Measurements from ENCODE around the gene GRIFIN.

GRIFIN gene

GRCh38 chr7:2432910-2433712 lies 43.1 kb downstream of the GRIFIN start:
- DNase-seq (ENCODE audit: low spot score in 2 of 2) = no peak
- Mint-ChIP-seq H3K4me3 (no peak overlapping the region), H3K9me3 (peaks cover 4% of the 10 kb centered on the region)

DNA sequence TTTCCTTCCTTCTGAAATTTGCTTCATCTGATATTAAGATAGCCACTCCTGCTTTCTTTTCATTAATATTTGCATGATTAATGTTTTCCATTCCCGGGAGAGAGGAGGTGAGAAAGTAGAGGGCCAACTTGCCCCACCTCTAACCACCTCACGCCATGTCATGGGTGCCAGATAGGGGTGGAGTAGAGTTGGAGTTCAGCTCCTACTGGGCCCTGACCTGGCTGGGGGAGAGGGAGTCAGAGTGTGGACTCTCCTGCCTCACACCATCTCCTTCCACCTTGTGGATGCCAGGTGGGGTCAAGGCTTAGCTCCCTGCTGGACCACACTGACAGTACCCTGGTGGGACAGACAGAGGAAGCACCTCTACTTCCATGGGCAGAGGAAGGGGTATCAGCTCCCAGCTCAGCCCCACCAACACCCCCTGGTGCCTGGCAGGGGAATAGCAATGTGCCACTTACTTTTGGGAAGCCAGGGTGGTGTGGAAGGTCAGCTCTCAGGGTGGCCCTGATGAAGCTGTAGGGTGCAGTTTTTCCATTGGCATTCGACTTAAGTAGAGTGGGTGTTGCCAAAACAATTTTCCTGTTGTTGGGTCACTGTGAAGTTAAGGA lies 44.8 kb downstream of the GRIFIN start:
- DNase-seq (ENCODE audit: low spot score in 2 of 2) (peak; percentile 49 to 71), ATAC-seq (peak; percentile 77)
- peak overlapping the region; percentile 41 for H3K27ac Mint-ChIP-seq
- no peak overlapping the region for H3K4me3 Mint-ChIP-seq
- H3K4me1 Mint-ChIP-seq = peaks cover 31% of the 10 kb centered on the region
- H3K36me3 Mint-ChIP-seq = peaks cover 37% of the 10 kb centered on the region
- peaks cover 4% of the 10 kb centered on the region for H3K9me3 Mint-ChIP-seq

More at GRCh38 chr7:2432910-2433712, 43.1 kb downstream of the GRIFIN start:
- ATAC-seq = no peak
- peaks cover 23% of the 10 kb centered on the region for H3K4me1 Mint-ChIP-seq
- peaks cover 43% of the 10 kb centered on the region for H3K36me3 Mint-ChIP-seq
- no peak overlapping the region for H3K27ac Mint-ChIP-seq

DNA sequence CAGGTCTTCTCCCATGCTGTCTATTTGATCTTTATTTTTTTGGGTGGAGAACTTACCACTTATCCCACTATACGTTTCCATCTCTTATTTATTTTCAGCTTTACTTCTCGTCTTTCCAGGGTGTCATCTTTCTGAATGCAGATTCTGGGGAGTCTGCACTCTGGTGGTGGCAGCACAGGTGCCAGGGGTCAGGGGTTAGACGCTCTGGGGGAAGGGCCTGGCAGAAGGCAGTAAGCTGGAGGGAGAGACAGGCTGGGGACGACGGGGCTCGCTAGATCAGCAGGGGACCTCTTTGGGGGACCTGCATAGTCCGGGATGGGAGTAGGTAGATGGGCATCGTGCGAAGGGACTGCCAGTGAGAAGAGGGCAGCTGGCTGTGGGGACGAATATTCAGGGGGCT lies 50.4 kb downstream of the GRIFIN start:
- no peak for DNase-seq (ENCODE audit: low spot score in 2 of 2)
- Mint-ChIP-seq H3K27ac (peak overlapping the region; percentile 63), H3K9me3 (no peaks in the 10 kb centered on the region), H3K36me3 (no peaks in the 10 kb centered on the region), H3K4me3 (no peak overlapping the region), H3K4me1 (peaks cover 44% of the 10 kb centered on the region)
- no peak for ATAC-seq

All from stimulated activated effector memory CD8-positive, alpha-beta T cell treated with anti-CD3 and anti-CD28 coated beads, Interleukin-12 subunit alpha, Interleukin-12 subunit beta, amount 100 ng/mL, for 72 hours (primary cell).